ENCODE results near the gene PPP2R5E.

The PPP2R5E gene

GRCh38 chr14:63383776-63384367, 159.3 kb downstream of the PPP2R5E start:
- no peak for TF ChIP-seq ZC3H10 (CRISPR knock-in tag; IDR thresholded peaks at IDR 0.05)
- TF ChIP-seq CSDC2 (CRISPR knock-in tag; IDR thresholded peaks at IDR 0.05): no peak
- TF ChIP-seq ISL1 (CRISPR knock-in tag; IDR thresholded peaks at IDR 0.05): no peak
- TF ChIP-seq ZNF8 (CRISPR knock-in tag; IDR thresholded peaks at IDR 0.05): no peak
- no peak for TF ChIP-seq ARNTL (CRISPR knock-in tag; IDR thresholded peaks at IDR 0.05; ENCODE audit: borderline replicate concordance, low read depth)
- TF ChIP-seq GLIS3 (CRISPR knock-in tag; IDR thresholded peaks at IDR 0.05): no peak
- no peak for TF ChIP-seq ZNF565 (CRISPR knock-in tag; conservative IDR thresholded peaks at IDR 0.05; ENCODE audit: low read depth)
- TF ChIP-seq ZFP30 (CRISPR knock-in tag; IDR thresholded peaks at IDR 0.05): no peak
- no peak for TF ChIP-seq ESRRG (CRISPR knock-in tag; IDR thresholded peaks at IDR 0.05)
- TF ChIP-seq, protein P1, sequence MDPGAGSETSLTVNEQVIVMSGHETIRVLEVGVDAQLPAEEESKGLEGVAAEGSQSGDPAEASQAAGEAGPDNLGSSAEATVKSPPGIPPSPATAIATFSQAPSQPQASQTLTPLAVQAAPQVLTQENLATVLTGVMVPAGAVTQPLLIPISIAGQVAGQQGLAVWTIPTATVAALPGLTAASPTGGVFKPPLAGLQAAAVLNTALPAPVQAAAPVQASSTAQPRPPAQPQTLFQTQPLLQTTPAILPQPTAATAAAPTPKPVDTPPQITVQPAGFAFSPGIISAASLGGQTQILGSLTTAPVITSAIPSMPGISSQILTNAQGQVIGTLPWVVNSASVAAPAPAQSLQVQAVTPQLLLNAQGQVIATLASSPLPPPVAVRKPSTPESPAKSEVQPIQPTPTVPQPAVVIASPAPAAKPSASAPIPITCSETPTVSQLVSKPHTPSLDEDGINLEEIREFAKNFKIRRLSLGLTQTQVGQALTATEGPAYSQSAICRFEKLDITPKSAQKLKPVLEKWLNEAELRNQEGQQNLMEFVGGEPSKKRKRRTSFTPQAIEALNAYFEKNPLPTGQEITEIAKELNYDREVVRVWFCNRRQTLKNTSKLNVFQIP (CRISPR knock-in tag; IDR thresholded peaks at IDR 0.05; ENCODE audit: borderline replicate concordance, low read depth): no peak
- no peak for TF ChIP-seq OSR1 (CRISPR knock-in tag; IDR thresholded peaks at IDR 0.05)
- no peak for TF ChIP-seq ZNF70 (CRISPR knock-in tag; IDR thresholded peaks at IDR 0.05)
- TF ChIP-seq PPARA (CRISPR knock-in tag; IDR thresholded peaks at IDR 0.05; ENCODE audit: borderline replicate concordance): no peak
- TF ChIP-seq TOX (CRISPR knock-in tag; IDR thresholded peaks at IDR 0.05; ENCODE audit: borderline replicate concordance): no peak
- no peak for TF ChIP-seq ZFP3 (CRISPR knock-in tag; IDR thresholded peaks at IDR 0.05)
- no peak for TF ChIP-seq TCF4 (CRISPR knock-in tag; IDR thresholded peaks at IDR 0.05; ENCODE audit: borderline replicate concordance)
- no peak for TF ChIP-seq CREB5 (CRISPR knock-in tag; IDR thresholded peaks at IDR 0.05; ENCODE audit: low read depth)
- no peak for TF ChIP-seq PATZ1 (CRISPR knock-in tag; IDR thresholded peaks at IDR 0.05; ENCODE audit: borderline replicate concordance)
- no peak for TF ChIP-seq SNAI2 (CRISPR knock-in tag; IDR thresholded peaks at IDR 0.05)
- no peak for ATAC-seq

DNA sequence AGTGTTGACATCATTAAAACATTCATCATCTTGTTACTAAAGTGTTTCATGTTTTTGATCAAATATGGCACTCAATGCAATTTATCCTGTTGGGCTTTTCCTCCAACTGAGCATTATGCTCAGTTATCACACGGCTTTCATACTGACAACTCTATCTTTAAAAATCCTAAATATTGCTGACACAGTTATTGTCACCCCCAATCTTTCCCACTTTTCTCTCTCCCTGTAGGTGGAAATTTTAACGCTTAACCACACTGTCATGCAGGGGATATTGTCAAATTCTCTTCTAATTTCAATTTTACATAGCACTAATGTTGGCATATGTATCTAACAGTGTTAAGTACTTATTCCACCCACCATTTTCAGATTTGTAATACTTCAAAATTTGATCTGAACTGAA, 164.7 kb downstream of the PPP2R5E start:
- no peak for ATAC-seq
- TF ChIP-seq, protein P2, sequence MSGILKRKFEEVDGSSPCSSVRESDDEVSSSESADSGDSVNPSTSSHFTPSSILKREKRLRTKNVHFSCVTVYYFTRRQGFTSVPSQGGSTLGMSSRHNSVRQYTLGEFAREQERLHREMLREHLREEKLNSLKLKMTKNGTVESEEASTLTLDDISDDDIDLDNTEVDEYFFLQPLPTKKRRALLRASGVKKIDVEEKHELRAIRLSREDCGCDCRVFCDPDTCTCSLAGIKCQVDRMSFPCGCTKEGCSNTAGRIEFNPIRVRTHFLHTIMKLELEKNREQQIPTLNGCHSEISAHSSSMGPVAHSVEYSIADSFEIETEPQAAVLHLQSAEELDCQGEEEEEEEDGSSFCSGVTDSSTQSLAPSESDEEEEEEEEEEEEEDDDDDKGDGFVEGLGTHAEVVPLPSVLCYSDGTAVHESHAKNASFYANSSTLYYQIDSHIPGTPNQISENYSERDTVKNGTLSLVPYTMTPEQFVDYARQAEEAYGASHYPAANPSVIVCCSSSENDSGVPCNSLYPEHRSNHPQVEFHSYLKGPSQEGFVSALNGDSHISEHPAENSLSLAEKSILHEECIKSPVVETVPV (CRISPR knock-in tag; IDR thresholded peaks at IDR 0.05): no peak
- TF ChIP-seq ARNTL (CRISPR knock-in tag; IDR thresholded peaks at IDR 0.05; ENCODE audit: borderline replicate concordance, low read depth) (no peak), RARB (CRISPR knock-in tag; IDR thresholded peaks at IDR 0.05) (no peak), SNAI2 (CRISPR knock-in tag; IDR thresholded peaks at IDR 0.05) (no peak), GLIS3 (CRISPR knock-in tag; IDR thresholded peaks at IDR 0.05) (no peak), ISL1 (CRISPR knock-in tag; IDR thresholded peaks at IDR 0.05) (no peak), CREB5 (CRISPR knock-in tag; IDR thresholded peaks at IDR 0.05; ENCODE audit: low read depth) (no peak), ZNF70 (CRISPR knock-in tag; IDR thresholded peaks at IDR 0.05) (no peak), TOX (CRISPR knock-in tag; IDR thresholded peaks at IDR 0.05; ENCODE audit: borderline replicate concordance) (no peak), ZFP30 (CRISPR knock-in tag; IDR thresholded peaks at IDR 0.05) (no peak)
- TF ChIP-seq, protein P3, sequence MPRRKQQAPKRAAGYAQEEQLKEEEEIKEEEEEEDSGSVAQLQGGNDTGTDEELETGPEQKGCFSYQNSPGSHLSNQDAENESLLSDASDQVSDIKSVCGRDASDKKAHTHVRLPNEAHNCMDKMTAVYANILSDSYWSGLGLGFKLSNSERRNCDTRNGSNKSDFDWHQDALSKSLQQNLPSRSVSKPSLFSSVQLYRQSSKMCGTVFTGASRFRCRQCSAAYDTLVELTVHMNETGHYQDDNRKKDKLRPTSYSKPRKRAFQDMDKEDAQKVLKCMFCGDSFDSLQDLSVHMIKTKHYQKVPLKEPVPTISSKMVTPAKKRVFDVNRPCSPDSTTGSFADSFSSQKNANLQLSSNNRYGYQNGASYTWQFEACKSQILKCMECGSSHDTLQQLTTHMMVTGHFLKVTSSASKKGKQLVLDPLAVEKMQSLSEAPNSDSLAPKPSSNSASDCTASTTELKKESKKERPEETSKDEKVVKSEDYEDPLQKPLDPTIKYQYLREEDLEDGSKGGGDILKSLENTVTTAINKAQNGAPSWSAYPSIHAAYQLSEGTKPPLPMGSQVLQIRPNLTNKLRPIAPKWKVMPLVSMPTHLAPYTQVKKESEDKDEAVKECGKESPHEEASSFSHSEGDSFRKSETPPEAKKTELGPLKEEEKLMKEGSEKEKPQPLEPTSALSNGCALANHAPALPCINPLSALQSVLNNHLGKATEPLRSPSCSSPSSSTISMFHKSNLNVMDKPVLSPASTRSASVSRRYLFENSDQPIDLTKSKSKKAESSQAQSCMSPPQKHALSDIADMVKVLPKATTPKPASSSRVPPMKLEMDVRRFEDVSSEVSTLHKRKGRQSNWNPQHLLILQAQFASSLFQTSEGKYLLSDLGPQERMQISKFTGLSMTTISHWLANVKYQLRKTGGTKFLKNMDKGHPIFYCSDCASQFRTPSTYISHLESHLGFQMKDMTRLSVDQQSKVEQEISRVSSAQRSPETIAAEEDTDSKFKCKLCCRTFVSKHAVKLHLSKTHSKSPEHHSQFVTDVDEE (CRISPR knock-in tag; IDR thresholded peaks at IDR 0.05): no peak
